Liver (tissue), 9 donors: ENCODE data around the gene EML5. TPM values are rescaled to one million over a fixed set of nuclear protein-coding genes. Genes with fewer than 3 reads are reported as not detected.

Source experiments
- DNase-seq: peaks from one replicate; pipeline ENCODE4 v3.0.0-alpha.2; 2017; ENCODE audit warnings: low spot score
- H3K27ac ChIP-seq, 2 donors: one replicate each; pipeline ENCODE4 v1.7.0; 2013; ENCODE audit warnings: inconsistent platforms in 2 of 2, low read length in 2 of 2, control low read depth in 1 of 2, low read depth in 1 of 2, mild to moderate bottlenecking in 1 of 2
- H3K27me3 ChIP-seq, 4 donors: one replicate each; pipeline versions ENCODE4 v1.6.1 to v1.7.0; 2013; ENCODE audit warnings: low read length in 3 of 4, inconsistent platforms in 1 of 4, mild to moderate bottlenecking in 1 of 4, moderate library complexity in 1 of 4; ENCODE audit not compliant: control insufficient read depth in 4 of 4, insufficient read depth in 4 of 4
- H3K36me3 ChIP-seq, 4 donors: one replicate each; pipeline versions ENCODE4 v1.6.1 to v1.7.0; 2013; ENCODE audit warnings: low read length in 3 of 4, mild to moderate bottlenecking in 3 of 4, low read depth in 1 of 4, moderate library complexity in 1 of 4; ENCODE audit not compliant: control insufficient read depth in 4 of 4, insufficient read depth in 3 of 4
- H3K4me1 ChIP-seq, 4 donors: one replicate each; pipeline versions ENCODE4 v1.6.1 to v1.7.0; 2013; ENCODE audit warnings: low read length in 3 of 4, mild to moderate bottlenecking in 3 of 4, moderate library complexity in 1 of 4; ENCODE audit not compliant: control insufficient read depth in 4 of 4, insufficient read depth in 4 of 4
- H3K4me3 ChIP-seq, 3 donors: one replicate each; pipeline versions ENCODE4 v1.6.1 to v1.7.0; 2013; ENCODE audit warnings: low read length in 3 of 3, control low read depth in 1 of 3, low read depth in 1 of 3, mild to moderate bottlenecking in 1 of 3
- H3K9ac ChIP-seq, 2 donors: one replicate each; pipeline ENCODE4 v1.7.0; 2013; ENCODE audit warnings: low read length in 2 of 2, mild to moderate bottlenecking in 2 of 2, moderate library complexity in 2 of 2, control low read depth in 1 of 2, low read depth in 1 of 2
- H3K9me3 ChIP-seq, 4 donors: one replicate each; pipeline versions ENCODE4 v1.6.1 to v1.7.0; 2013; ENCODE audit warnings: low read length in 3 of 4; ENCODE audit not compliant: control insufficient read depth in 4 of 4
- EGR1 ChIP-seq, 2 donors: IDR thresholded peaks; 2 replicates each; pipeline ENCODE4 v1.6.1; 2016 to 2018; ENCODE audit warnings: antibody characterized with exemption in 2 of 2, low read depth in 2 of 2
- FOXA1 ChIP-seq: IDR thresholded peaks from 2 replicates; pipeline ENCODE4 v1.6.1; 2016; ENCODE audit warnings: antibody characterized with exemption
- FOXA2 ChIP-seq: IDR thresholded peaks from 2 replicates; pipeline ENCODE4 v1.6.1; 2016; ENCODE audit warnings: antibody characterized with exemption
- GABPA ChIP-seq, 2 donors: IDR thresholded peaks in 1 of 2; conservative IDR thresholded peaks in 1 of 2; 2 replicates each; pipeline ENCODE4 v1.6.1; 2016; ENCODE audit warnings: antibody characterized with exemption in 2 of 2, mild to moderate bottlenecking in 1 of 2, moderate library complexity in 1 of 2
- HNF4A ChIP-seq, 2 donors: conservative IDR thresholded peaks; 2 replicates each; pipeline ENCODE4 v1.6.1; 2016; ENCODE audit warnings: antibody characterized with exemption in 2 of 2, mild to moderate bottlenecking in 2 of 2
- HNF4G ChIP-seq: IDR thresholded peaks from 2 replicates; pipeline ENCODE4 v1.6.1; 2016; ENCODE audit warnings: antibody characterized with exemption
- NR2F2 ChIP-seq: IDR thresholded peaks from 2 replicates; pipeline ENCODE4 v1.6.1; 2016; ENCODE audit warnings: antibody characterized with exemption
- RAD21 ChIP-seq, 2 donors: IDR thresholded peaks; 2 replicates each; pipeline ENCODE4 v1.6.1; 2016; ENCODE audit warnings: antibody characterized with exemption in 2 of 2, mild to moderate bottlenecking in 2 of 2
- RXRA ChIP-seq, 2 donors: IDR thresholded peaks; 2 replicates each; pipeline ENCODE4 v1.6.1; 2017 to 2018; ENCODE audit warnings: antibody characterized with exemption in 2 of 2, mild to moderate bottlenecking in 1 of 2
- SP1 ChIP-seq: IDR thresholded peaks from 2 replicates; pipeline ENCODE4 v1.6.1; 2018; ENCODE audit warnings: antibody characterized with exemption, mild to moderate bottlenecking
- TAF1 ChIP-seq: conservative IDR thresholded peaks from 2 replicates; pipeline ENCODE4 v1.6.1; 2016; ENCODE audit warnings: antibody characterized with exemption, mild to moderate bottlenecking
- YY1 ChIP-seq: IDR thresholded peaks from 2 replicates; pipeline ENCODE4 v1.6.1; 2016; ENCODE audit warnings: antibody characterized with exemption, mild to moderate bottlenecking
- WGBS: extraction: QIAGEN DNeasy Blood & Tissue Kit; methylation state at CpG from one replicate; pipeline ENCODE4 v1.1.7; 2013; 5-methylcytosine and 5-hydroxymethylcytosine counted together
- polyA plus RNA-seq, 2 donors: library from polyadenylated mRNA; stranded (reverse) in 1 of 2; unstranded in 1 of 2; fragments of 200-250 nt in 1 of 2; fragments of >200 nt in 1 of 2; fragmentation: Nextera tagmentation in 1 of 2; extraction: Ambion mirVana in 1 of 2; gene quantifications; one replicate each; pipeline versions ENCODE4 v1.2.1 to v1.2.3, GENCODE V29; 2013 to 2015
- total RNA-seq, 2 donors: library from RNA; depleted of rRNA; stranded (reverse); fragments of >200 nt; gene quantifications; one replicate each; pipeline ENCODE4 v1.2.3, GENCODE V29; 2014
- TF ChIP-seq, protein P1 (sequence below): IDR thresholded peaks from 2 replicates; pipeline ENCODE4 v1.6.1; 2016; ENCODE audit warnings: antibody characterized with exemption
- TF ChIP-seq, protein P2 (sequence below): IDR thresholded peaks from 2 replicates; pipeline ENCODE4 v1.6.1; 2016; ENCODE audit warnings: antibody characterized with exemption
- donor health status: healthy.
- donor health status: healthy.
- donor health status: healthy.
- donor health status: healthy.
- donor health status: healthy.

EML5 gene
- total and polyA plus RNA-seq, 4 donors: 0.09 to 3.8 (median 0.55) TPM

- H3K9me3 ChIP-seq: no peaks in the 10 kb centered on the region
- WGBS: 94% methylated on average over 1 of the region's 1 CpG
- no peak overlapping the region for H3K4me3 ChIP-seq
Measured at GRCh38 chr14:88753873-88754272, 38.9 kb downstream of the EML5 start.

GRCh38 chr14:88750945-88751344 lies 41.8 kb downstream of the EML5 start:
- TF ChIP-seq RXRA (IDR thresholded peaks at IDR 0.05) (no peak), FOXA2 (no peak), YY1 (no peak), SP1 (no peak), FOXA1 (no peak), NR2F2 (no peak), HNF4G (no peak), TAF1 (no peak), GABPA (IDR thresholded peaks at IDR 0.05 in 1 of 2, conservative IDR thresholded peaks at IDR 0.05 in 1 of 2) (no peak), HNF4A (conservative IDR thresholded peaks at IDR 0.05) (no peak), RAD21 (IDR thresholded peaks at IDR 0.05) (no peak), EGR1 (IDR thresholded peaks at IDR 0.05; ENCODE audit: low read depth in 2 of 2) (no peak)
- TF ChIP-seq, protein P1, sequence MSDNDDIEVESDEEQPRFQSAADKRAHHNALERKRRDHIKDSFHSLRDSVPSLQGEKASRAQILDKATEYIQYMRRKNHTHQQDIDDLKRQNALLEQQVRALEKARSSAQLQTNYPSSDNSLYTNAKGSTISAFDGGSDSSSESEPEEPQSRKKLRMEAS: no peak
- Histone ChIP-seq H3K36me3 (no peaks in the 10 kb centered on the region), H3K9ac (no peak overlapping the region), H3K9me3 (no peaks in the 10 kb centered on the region), H3K4me3 (no peak overlapping the region), H3K27me3 (no peaks in the 10 kb centered on the region), H3K4me1 (no peaks in the 10 kb centered on the region), H3K27ac (no peak overlapping the region)
- DNase-seq: no peak
- 93% methylated on average over 1 of the region's 1 CpG for WGBS

More at GRCh38 chr14:88753873-88754272, 38.9 kb downstream of the EML5 start:
- no peaks in the 10 kb centered on the region for H3K36me3 ChIP-seq
- no peak for DNase-seq
- no peaks in the 10 kb centered on the region for H3K4me1 ChIP-seq
- H3K27me3 ChIP-seq: no peaks in the 10 kb centered on the region
- H3K9ac ChIP-seq: no peak overlapping the region
- no peak overlapping the region for H3K27ac ChIP-seq
- no peak for TF ChIP-seq EGR1 (IDR thresholded peaks at IDR 0.05; ENCODE audit: low read depth in 2 of 2)
- no peak for TF ChIP-seq NR2F2
- no peak for TF ChIP-seq GABPA (IDR thresholded peaks at IDR 0.05 in 1 of 2, conservative IDR thresholded peaks at IDR 0.05 in 1 of 2)
- TF ChIP-seq, protein P2, sequence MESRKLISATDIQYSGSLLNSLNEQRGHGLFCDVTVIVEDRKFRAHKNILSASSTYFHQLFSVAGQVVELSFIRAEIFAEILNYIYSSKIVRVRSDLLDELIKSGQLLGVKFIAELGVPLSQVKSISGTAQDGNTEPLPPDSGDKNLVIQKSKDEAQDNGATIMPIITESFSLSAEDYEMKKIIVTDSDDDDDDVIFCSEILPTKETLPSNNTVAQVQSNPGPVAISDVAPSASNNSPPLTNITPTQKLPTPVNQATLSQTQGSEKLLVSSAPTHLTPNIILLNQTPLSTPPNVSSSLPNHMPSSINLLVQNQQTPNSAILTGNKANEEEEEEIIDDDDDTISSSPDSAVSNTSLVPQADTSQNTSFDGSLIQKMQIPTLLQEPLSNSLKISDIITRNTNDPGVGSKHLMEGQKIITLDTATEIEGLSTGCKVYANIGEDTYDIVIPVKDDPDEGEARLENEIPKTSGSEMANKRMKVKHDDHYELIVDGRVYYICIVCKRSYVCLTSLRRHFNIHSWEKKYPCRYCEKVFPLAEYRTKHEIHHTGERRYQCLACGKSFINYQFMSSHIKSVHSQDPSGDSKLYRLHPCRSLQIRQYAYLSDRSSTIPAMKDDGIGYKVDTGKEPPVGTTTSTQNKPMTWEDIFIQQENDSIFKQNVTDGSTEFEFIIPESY: no peak

DNA sequence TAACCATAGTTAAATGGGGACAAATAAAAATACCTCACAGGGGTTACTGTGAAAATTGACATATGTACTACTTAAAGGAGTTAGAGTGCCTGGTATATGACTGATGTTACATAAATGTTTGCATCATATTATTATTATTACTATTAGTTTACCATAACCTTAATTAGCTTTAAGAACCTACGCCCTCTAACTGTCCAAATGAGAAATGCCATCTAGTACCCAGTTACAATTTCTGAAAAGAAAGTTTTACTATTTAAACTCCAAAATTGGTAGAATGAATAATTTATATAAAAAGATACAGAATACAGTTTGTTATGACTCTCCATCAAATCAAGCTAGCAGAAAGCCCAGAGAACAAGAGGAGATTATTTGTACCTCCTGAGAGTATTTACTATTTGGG lies 42.3 kb downstream of the EML5 start:
- Histone ChIP-seq H3K4me1 (no peaks in the 10 kb centered on the region), H3K4me3 (no peak overlapping the region), H3K9me3 (no peaks in the 10 kb centered on the region), H3K27ac (no peak overlapping the region), H3K27me3 (no peaks in the 10 kb centered on the region), H3K9ac (no peak overlapping the region), H3K36me3 (no peaks in the 10 kb centered on the region)
- DNase-seq: no peak
- TF ChIP-seq, protein P1: no peak
- TF ChIP-seq RAD21 (IDR thresholded peaks at IDR 0.05): no peak
- no peak for TF ChIP-seq RXRA (IDR thresholded peaks at IDR 0.05)
- no peak for TF ChIP-seq FOXA2
- no peak for TF ChIP-seq GABPA (IDR thresholded peaks at IDR 0.05 in 1 of 2, conservative IDR thresholded peaks at IDR 0.05 in 1 of 2)
- 87% methylated on average over 1 of the region's 1 CpG for WGBS
